Measurements from ENCODE around the gene EGFL7. TPM values are rescaled to one million over a fixed set of nuclear protein-coding genes. Genes with fewer than 3 reads are reported as not detected.
A peak's percentile ranks its signal among the peaks of the same experiment; 100 is the strongest.

The EGFL7 gene
- total and polyA plus RNA-seq, 4 donors: 32.1 to 39.7 (median 36.5) TPM

DNA sequence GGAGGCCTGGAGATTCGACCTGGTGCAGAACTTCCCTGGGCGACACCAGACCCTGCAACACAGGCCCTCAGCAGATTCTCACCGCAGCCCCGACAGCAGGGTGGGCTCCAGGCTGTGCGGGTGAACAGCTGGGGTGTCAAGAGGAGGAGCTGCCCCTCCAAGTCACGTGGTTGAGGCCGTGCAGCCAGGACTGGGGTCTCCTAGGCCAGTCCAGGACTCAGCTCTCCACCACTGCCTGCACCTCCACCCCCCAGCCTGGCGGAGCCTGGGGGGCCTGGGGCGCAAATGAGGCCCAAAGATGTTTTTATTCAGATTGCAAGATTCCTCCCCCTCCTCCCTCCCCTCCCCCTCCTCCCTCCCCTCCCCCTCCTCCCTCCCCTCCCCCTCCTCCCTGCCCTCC is 33.8 kb downstream of the EGFL7 start:
- H3K27ac ChIP-seq (ENCODE audit: low read depth in 1 of 2, low read length in 2 of 2): peak overlapping the region; percentile 61 to 77
- no peaks in the 10 kb centered on the region for H3K9me3 ChIP-seq (ENCODE audit: control insufficient read depth in 4 of 4, low read length in 3 of 4)
- WGBS: 72% methylated on average over 9 of the region's 9 CpGs
- no peak for TF ChIP-seq FOXA1 (IDR thresholded peaks at IDR 0.05)
- TF ChIP-seq, protein P1, sequence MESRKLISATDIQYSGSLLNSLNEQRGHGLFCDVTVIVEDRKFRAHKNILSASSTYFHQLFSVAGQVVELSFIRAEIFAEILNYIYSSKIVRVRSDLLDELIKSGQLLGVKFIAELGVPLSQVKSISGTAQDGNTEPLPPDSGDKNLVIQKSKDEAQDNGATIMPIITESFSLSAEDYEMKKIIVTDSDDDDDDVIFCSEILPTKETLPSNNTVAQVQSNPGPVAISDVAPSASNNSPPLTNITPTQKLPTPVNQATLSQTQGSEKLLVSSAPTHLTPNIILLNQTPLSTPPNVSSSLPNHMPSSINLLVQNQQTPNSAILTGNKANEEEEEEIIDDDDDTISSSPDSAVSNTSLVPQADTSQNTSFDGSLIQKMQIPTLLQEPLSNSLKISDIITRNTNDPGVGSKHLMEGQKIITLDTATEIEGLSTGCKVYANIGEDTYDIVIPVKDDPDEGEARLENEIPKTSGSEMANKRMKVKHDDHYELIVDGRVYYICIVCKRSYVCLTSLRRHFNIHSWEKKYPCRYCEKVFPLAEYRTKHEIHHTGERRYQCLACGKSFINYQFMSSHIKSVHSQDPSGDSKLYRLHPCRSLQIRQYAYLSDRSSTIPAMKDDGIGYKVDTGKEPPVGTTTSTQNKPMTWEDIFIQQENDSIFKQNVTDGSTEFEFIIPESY (IDR thresholded peaks at IDR 0.05): no peak
- no peak overlapping the region for H3K9ac ChIP-seq (ENCODE audit: low read depth in 1 of 2, low read length in 2 of 2)
- peaks cover 24 to 62% (median 55%) of the 10 kb centered on the region in 4 donors for H3K4me1 ChIP-seq (ENCODE audit: control insufficient read depth in 4 of 4, insufficient read depth in 4 of 4, low read length in 3 of 4)
- DNase-seq (ENCODE audit: low spot score): no peak
- no peaks in the 10 kb centered on the region for H3K27me3 ChIP-seq (ENCODE audit: control insufficient read depth in 4 of 4, insufficient read depth in 4 of 4, low read length in 3 of 4)
- H3K36me3 ChIP-seq (ENCODE audit: control insufficient read depth in 4 of 4, insufficient read depth in 3 of 4, low read depth in 1 of 4, low read length in 3 of 4): no peaks in the 10 kb centered on the region
- no peak overlapping the region for H3K4me3 ChIP-seq (ENCODE audit: low read depth in 1 of 3, low read length in 3 of 3)

DNA sequence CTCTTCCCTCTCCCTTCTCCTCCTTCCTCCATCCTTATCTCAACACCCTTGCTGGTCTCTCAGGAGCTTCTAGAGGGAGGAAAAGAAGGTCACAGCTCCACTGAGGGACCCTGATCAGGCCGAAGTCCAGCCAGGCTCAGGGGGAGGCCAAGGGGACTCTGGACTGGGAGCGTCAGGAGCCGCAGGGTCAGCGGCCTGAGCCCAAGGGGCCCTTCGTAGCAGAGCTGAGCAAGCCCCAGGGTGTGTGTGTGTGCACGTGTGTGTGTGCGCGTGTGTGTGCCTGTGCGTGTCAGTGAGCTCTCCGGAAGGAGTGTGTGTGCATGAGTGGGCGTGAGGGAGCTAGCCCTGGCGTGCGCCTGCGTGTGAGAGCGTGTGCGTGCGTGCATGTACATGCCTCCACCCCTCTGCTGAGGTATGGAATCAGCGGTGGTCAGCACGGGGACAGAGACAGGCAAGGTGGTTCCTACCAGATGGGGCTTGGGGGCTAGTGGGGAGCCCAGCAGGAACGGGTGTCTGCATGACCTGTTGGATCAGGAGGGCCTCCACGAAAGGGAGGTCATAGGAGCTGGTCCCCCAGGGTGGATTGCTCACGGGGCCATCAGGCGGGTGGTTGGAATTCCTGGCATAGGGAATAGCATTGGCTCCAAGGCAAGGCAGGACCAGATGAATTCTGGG is 34.6 kb downstream of the EGFL7 start:
- no peaks in the 10 kb centered on the region for H3K9me3 ChIP-seq (ENCODE audit: control insufficient read depth in 4 of 4, low read length in 3 of 4)
- TF ChIP-seq, protein P2, sequence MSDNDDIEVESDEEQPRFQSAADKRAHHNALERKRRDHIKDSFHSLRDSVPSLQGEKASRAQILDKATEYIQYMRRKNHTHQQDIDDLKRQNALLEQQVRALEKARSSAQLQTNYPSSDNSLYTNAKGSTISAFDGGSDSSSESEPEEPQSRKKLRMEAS (IDR thresholded peaks at IDR 0.05): no peak
- peak; percentile 92 to 97 for TF ChIP-seq HNF4A (conservative IDR thresholded peaks at IDR 0.05)
- TF ChIP-seq TAF1 (conservative IDR thresholded peaks at IDR 0.05): no peak
- TF ChIP-seq RXRA (IDR thresholded peaks at IDR 0.05): peak; percentile 92 to 98
- TF ChIP-seq EGR1 (IDR thresholded peaks at IDR 0.05; ENCODE audit: low read depth in 2 of 2): peak in 1 of 2 donors; percentile 67
- TF ChIP-seq JUND (IDR thresholded peaks at IDR 0.05): peak in 1 of 2 donors; percentile 45
- peak; percentile 94 for TF ChIP-seq HNF4G (IDR thresholded peaks at IDR 0.05)
- TF ChIP-seq, protein P3, sequence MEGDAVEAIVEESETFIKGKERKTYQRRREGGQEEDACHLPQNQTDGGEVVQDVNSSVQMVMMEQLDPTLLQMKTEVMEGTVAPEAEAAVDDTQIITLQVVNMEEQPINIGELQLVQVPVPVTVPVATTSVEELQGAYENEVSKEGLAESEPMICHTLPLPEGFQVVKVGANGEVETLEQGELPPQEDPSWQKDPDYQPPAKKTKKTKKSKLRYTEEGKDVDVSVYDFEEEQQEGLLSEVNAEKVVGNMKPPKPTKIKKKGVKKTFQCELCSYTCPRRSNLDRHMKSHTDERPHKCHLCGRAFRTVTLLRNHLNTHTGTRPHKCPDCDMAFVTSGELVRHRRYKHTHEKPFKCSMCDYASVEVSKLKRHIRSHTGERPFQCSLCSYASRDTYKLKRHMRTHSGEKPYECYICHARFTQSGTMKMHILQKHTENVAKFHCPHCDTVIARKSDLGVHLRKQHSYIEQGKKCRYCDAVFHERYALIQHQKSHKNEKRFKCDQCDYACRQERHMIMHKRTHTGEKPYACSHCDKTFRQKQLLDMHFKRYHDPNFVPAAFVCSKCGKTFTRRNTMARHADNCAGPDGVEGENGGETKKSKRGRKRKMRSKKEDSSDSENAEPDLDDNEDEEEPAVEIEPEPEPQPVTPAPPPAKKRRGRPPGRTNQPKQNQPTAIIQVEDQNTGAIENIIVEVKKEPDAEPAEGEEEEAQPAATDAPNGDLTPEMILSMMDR (IDR thresholded peaks at IDR 0.05; ENCODE audit: low read depth, low read length, missing input control): no peak
- TF ChIP-seq YY1 (IDR thresholded peaks at IDR 0.05): no peak
- TF ChIP-seq FOXA2 (IDR thresholded peaks at IDR 0.05): no peak
- peak; percentile 83 for TF ChIP-seq SP1 (IDR thresholded peaks at IDR 0.05)
- peak; percentile 66 for TF ChIP-seq NR2F2 (IDR thresholded peaks at IDR 0.05)
- H3K4me1 ChIP-seq (ENCODE audit: control insufficient read depth in 4 of 4, insufficient read depth in 4 of 4, low read length in 3 of 4): peaks cover 24 to 60% (median 55%) of the 10 kb centered on the region in 4 donors
- 25% methylated on average over 23 of the region's 23 CpGs for WGBS
- H3K36me3 ChIP-seq (ENCODE audit: control insufficient read depth in 4 of 4, insufficient read depth in 3 of 4, low read depth in 1 of 4, low read length in 3 of 4): no peaks in the 10 kb centered on the region
- no peak for DNase-seq (ENCODE audit: low spot score)
- H3K9ac ChIP-seq (ENCODE audit: low read depth in 1 of 2, low read length in 2 of 2): peak overlapping the region in 1 of 2 donors; percentile 21
- H3K27ac ChIP-seq (ENCODE audit: low read depth in 1 of 2, low read length in 2 of 2): peak overlapping the region; percentile 89 to 93
- no peaks in the 10 kb centered on the region for H3K27me3 ChIP-seq (ENCODE audit: control insufficient read depth in 4 of 4, insufficient read depth in 4 of 4, low read length in 3 of 4)
- H3K4me3 ChIP-seq (ENCODE audit: low read depth in 1 of 3, low read length in 3 of 3): peak overlapping the region in 1 of 3 donors; percentile 23
